ENCODE measurements around the gene TMEM18.

DNA sequence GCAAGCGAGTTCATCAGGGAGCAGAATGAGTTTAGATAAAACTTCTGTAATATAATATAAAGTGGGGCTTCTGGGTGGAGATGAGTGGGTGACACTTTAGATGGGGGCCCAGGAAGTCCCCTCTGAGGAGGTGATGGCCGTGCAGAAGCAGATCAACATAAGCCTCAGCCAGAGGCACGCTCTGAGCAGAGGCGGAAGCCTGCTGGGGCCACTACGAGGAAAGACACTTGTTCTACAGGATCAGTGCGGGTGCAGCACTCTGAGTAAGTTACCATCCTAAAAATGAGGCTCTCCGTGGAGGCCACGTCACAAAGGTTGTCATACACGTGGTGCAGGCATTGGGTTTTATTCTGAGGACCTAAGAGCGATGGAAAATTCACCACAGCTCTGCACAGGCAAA is 22.3 kb downstream of the TMEM18 start:
- TF ChIP-seq POLR2AphosphoS5 (IDR thresholded peaks at IDR 0.05; ENCODE audit: low read depth, low read length): no peak
- TF ChIP-seq, protein P1, sequence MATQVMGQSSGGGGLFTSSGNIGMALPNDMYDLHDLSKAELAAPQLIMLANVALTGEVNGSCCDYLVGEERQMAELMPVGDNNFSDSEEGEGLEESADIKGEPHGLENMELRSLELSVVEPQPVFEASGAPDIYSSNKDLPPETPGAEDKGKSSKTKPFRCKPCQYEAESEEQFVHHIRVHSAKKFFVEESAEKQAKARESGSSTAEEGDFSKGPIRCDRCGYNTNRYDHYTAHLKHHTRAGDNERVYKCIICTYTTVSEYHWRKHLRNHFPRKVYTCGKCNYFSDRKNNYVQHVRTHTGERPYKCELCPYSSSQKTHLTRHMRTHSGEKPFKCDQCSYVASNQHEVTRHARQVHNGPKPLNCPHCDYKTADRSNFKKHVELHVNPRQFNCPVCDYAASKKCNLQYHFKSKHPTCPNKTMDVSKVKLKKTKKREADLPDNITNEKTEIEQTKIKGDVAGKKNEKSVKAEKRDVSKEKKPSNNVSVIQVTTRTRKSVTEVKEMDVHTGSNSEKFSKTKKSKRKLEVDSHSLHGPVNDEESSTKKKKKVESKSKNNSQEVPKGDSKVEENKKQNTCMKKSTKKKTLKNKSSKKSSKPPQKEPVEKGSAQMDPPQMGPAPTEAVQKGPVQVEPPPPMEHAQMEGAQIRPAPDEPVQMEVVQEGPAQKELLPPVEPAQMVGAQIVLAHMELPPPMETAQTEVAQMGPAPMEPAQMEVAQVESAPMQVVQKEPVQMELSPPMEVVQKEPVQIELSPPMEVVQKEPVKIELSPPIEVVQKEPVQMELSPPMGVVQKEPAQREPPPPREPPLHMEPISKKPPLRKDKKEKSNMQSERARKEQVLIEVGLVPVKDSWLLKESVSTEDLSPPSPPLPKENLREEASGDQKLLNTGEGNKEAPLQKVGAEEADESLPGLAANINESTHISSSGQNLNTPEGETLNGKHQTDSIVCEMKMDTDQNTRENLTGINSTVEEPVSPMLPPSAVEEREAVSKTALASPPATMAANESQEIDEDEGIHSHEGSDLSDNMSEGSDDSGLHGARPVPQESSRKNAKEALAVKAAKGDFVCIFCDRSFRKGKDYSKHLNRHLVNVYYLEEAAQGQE (IDR thresholded peaks at IDR 0.05; ENCODE audit: insufficient read depth in 1 of 2, low read depth in 2 of 2, low read length in 2 of 2): no peak
- no peak for TF ChIP-seq TAF1 (IDR thresholded peaks at IDR 0.05; ENCODE audit: borderline replicate concordance, insufficient read depth, low read length)
- TF ChIP-seq SIN3A (IDR thresholded peaks at IDR 0.05; ENCODE audit: borderline replicate concordance, insufficient read depth, low read length): no peak

Data from PFSK-1 (cell line).